ENCODE results near the gene ETV2. TPM values are rescaled to one million over a fixed set of nuclear protein-coding genes. Genes with fewer than 3 reads are reported as not detected.

Gene ETV2
- total RNA-seq, 2 donors from 2014 or later = not detected

DNA sequence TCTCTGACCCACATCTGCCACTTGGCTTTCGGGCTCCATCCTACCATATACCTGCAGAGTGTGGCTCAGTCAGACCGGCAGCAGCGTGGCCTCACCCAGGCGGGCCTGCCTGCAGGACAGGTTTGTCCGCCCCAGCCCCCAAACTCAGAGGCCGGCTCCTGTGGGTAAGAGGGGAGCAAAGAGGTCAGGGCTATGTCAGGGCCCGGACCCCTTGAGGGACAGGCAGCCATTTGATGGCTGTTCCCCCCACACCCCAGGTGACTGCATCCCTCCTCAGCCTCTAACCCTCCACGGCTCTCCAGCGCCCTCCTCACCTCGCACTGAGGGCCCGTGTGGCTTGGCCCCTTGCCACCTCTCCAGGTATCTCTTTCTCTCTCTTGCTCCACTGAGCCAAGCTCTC lies 50.5 kb downstream of the ETV2 start:
- no peak for DNase-seq
- no peaks in the 10 kb centered on the region for H3K36me3 ChIP-seq (replicated peaks in 1 of 2; ENCODE audit: insufficient read depth in 1 of 2, low read depth in 2 of 2)

DNA sequence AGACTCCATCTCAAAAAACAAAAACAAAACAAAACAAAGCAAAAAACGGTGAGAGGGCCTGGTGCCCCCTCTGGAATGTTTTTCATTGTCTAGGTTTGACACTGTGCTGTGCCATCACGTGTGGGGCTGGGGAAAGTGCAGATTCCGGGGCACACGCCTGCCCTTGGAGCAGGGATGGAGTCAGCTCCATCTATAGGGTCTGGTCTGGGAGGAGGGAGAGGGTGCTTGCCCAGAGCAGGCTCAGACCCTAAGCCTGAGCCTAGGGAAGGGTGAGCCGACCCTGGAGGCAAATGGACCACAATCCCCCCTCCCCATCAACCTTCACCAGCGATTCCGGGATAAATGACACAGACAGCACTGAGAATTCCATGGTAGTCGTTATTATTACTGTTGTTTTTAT lies 51.9 kb downstream of the ETV2 start:
- 10% methylated on average over 6 to 8 of the region's 8 CpGs for WGBS, 2 donors
- H3K27me3 ChIP-seq = no peaks in the 10 kb centered on the region
- no peak for DNase-seq
- TF ChIP-seq, protein P1, sequence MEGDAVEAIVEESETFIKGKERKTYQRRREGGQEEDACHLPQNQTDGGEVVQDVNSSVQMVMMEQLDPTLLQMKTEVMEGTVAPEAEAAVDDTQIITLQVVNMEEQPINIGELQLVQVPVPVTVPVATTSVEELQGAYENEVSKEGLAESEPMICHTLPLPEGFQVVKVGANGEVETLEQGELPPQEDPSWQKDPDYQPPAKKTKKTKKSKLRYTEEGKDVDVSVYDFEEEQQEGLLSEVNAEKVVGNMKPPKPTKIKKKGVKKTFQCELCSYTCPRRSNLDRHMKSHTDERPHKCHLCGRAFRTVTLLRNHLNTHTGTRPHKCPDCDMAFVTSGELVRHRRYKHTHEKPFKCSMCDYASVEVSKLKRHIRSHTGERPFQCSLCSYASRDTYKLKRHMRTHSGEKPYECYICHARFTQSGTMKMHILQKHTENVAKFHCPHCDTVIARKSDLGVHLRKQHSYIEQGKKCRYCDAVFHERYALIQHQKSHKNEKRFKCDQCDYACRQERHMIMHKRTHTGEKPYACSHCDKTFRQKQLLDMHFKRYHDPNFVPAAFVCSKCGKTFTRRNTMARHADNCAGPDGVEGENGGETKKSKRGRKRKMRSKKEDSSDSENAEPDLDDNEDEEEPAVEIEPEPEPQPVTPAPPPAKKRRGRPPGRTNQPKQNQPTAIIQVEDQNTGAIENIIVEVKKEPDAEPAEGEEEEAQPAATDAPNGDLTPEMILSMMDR (IDR thresholded peaks at IDR 0.05) = no peak
- no peak for TF ChIP-seq POLR2A (IDR thresholded peaks at IDR 0.05)
- no peak for ATAC-seq
- H3K4me3 ChIP-seq = no peak overlapping the region
- no peaks in the 10 kb centered on the region for H3K9me3 ChIP-seq
- H3K4me1 ChIP-seq = peaks cover 4% of the 10 kb centered on the region
- H3K27ac ChIP-seq = no peak overlapping the region
- no peaks in the 10 kb centered on the region for H3K36me3 ChIP-seq (replicated peaks in 1 of 2; ENCODE audit: insufficient read depth in 1 of 2, low read depth in 2 of 2)
- intact Hi-C loops (cut with DNase I) = no loop called here

More for the DNA sequence above, 50.5 kb downstream of the ETV2 start:
- H3K4me3 ChIP-seq = no peak overlapping the region
- ATAC-seq = no peak
- intact Hi-C loops (cut with DNase I) = no loop called here
- no peak overlapping the region for H3K27ac ChIP-seq
- H3K9me3 ChIP-seq = no peaks in the 10 kb centered on the region
- TF ChIP-seq POLR2A (IDR thresholded peaks at IDR 0.05) = no peak
- TF ChIP-seq, protein P1 (IDR thresholded peaks at IDR 0.05) = no peak
- no peaks in the 10 kb centered on the region for H3K27me3 ChIP-seq
- 37 to 55% methylated on average over 7 to 11 of the region's 11 CpGs for WGBS, 2 donors
- peaks cover 4% of the 10 kb centered on the region for H3K4me1 ChIP-seq

DNA sequence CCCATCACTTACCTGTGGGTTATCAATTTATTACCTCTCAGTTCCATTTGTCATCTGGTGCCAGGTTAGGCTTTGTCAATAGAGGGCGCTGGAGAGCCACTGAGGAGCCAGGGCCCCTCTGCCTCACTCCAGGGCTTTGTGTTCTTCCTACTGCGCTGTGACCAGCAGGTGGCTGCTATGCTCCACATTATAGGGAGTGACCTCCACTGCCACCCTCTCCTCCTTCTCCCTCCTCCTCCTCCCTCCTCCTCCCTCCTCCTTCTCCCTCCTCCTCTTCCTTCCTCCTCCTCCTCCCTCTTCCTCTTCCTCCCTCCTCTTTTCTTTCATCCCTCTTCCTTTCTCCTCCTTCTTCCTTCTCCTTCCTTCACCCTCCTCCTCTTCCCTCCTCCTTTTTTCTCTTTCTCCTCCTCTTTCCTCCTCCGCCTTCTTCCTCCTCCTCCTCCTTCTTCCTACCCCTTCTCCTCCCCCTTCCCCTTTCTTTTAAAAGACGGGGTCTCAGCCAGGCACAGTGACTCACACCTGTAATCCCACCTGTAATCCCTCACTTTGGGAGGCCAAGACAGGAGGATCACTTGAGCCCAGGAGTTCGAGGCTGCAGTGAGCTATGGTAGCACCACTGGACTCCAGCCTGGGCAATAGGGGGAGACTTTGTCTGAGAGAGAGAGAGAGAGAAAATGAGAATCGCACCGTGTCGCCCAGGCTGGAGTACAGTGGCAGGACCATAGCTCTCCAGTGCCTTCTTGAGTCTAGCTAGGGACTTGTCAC lies 52.5 kb downstream of the ETV2 start:
- no peaks in the 10 kb centered on the region for H3K36me3 ChIP-seq (replicated peaks in 1 of 2; ENCODE audit: insufficient read depth in 1 of 2, low read depth in 2 of 2)
- H3K27me3 ChIP-seq = no peaks in the 10 kb centered on the region
- peaks cover 4% of the 10 kb centered on the region for H3K4me1 ChIP-seq
- H3K9me3 ChIP-seq = no peaks in the 10 kb centered on the region
- 32 to 34% methylated on average over 8 of the region's 8 CpGs for WGBS, 2 donors
- ATAC-seq (peak; percentile 100), DNase-seq (peak; percentile 93 to 94 (median 94))
- intact Hi-C loops (cut with DNase I) = no loop called here
- no peak overlapping the region for H3K4me3 ChIP-seq
- H3K27ac ChIP-seq = no peak overlapping the region
- TF ChIP-seq, protein P1 (IDR thresholded peaks at IDR 0.05) = peak; percentile 95 to 100 (median 99)
- no peak for TF ChIP-seq POLR2A (IDR thresholded peaks at IDR 0.05)

Other genes starting within 250 kb of the ETV2 start
- not detected for gene FFAR2, start 193.5 kb upstream of the ETV2 start, total RNA-seq
- gene KRTDAP, start 151.3 kb upstream of the ETV2 start, total RNA-seq = not detected
- gene DMKN, start 128.1 kb upstream of the ETV2 start, total RNA-seq = 100 to 1,000 TPM; 146 TPM
- not detected for gene SBSN, start 113.4 kb upstream of the ETV2 start, total RNA-seq
- gene GAPDHS, start 108.3 kb upstream of the ETV2 start, total RNA-seq = not detected
- 10 to 100 TPM; 59.4 to 67.9 TPM for gene TMEM147, start 96.1 kb upstream of the ETV2 start, total RNA-seq
- 1 to 10 TPM in 1 of 2 donors, not detected in 1; 8.2 TPM for gene ATP4A, start 78.1 kb upstream of the ETV2 start, total RNA-seq
- not detected for gene PMIS2, start 55.6 kb upstream of the ETV2 start, total RNA-seq
- gene HAUS5, start 29.0 kb upstream of the ETV2 start, total RNA-seq = 10 to 100 TPM in 1 of 2 donors, 1 to 10 TPM in 1; 9.6 to 14.5 TPM
- gene RBM42, start 12.7 kb upstream of the ETV2 start, total RNA-seq = 10 to 100 TPM; 26.7 to 65.3 TPM
- 100 to 1,000 TPM; 134 to 151 TPM for gene COX6B1, start 6.6 kb downstream of the ETV2 start, total RNA-seq
- not detected for gene UPK1A, start 24.8 kb downstream of the ETV2 start, total RNA-seq
- not detected for gene ZBTB32, start 62.8 kb downstream of the ETV2 start, total RNA-seq
- 10 to 100 TPM; 18.7 to 31.6 TPM for gene KMT2B, start 76.3 kb downstream of the ETV2 start, total RNA-seq
- 10 to 100 TPM in 1 of 2 donors, 1 to 10 TPM in 1; 6.0 to 11.2 TPM for gene IGFLR1, start 100.7 kb downstream of the ETV2 start, total RNA-seq
- gene U2AF1L4, start 103.7 kb downstream of the ETV2 start, total RNA-seq = 10 to 100 TPM; 26.2 to 83.4 TPM
- 10 to 100 TPM; 10.6 to 21.1 TPM for gene PSENEN, start 103.9 kb downstream of the ETV2 start, total RNA-seq
- gene LIN37, start 106.8 kb downstream of the ETV2 start, total RNA-seq = 1 to 10 TPM; 6.7 to 7.6 TPM
- 100 to 1,000 TPM in 1 of 2 donors, 10 to 100 TPM in 1; 35.0 to 117 TPM for gene HSPB6, start 115.3 kb downstream of the ETV2 start, total RNA-seq
- gene PROSER3, start 116.4 kb downstream of the ETV2 start, total RNA-seq = 10 to 100 TPM in 1 of 2 donors, 1 to 10 TPM in 1; 7.3 to 14.2 TPM
- gene ARHGAP33, start 133.8 kb downstream of the ETV2 start, total RNA-seq = 10 to 100 TPM in 1 of 2 donors, 1 to 10 TPM in 1; 8.6 to 71.5 TPM
- 1 to 10 TPM in 1 of 2 donors, under 1 TPM in 1; 0.99 to 3.9 TPM for gene PRODH2, start 171.1 kb downstream of the ETV2 start, total RNA-seq
- gene NPHS1, start 210.8 kb downstream of the ETV2 start, total RNA-seq = 10 to 100 TPM; 14.0 to 33.6 TPM
- 10 to 100 TPM; 42.5 to 75.5 TPM for gene KIRREL2, start 215.2 kb downstream of the ETV2 start, total RNA-seq
- 10 to 100 TPM; 40.9 to 47.0 TPM for gene APLP1, start 226.8 kb downstream of the ETV2 start, total RNA-seq

Measured in body of pancreas (tissue), 4 donors.